NCI-H226 (cell line): ENCODE measurements around the gene DRGX.

ENCODE experiments used
- DNase-seq: peaks from one replicate; pipeline ENCODE4 v3.0.0-alpha.2; 2015

DRGX gene

GRCh38 chr10:49360271-49361177, 35.4 kb downstream of the DRGX start:
- no peak for DNase-seq

- DNase-seq, result no peak
Observed at GRCh38 chr10:49359349-49360270, 36.3 kb downstream of the DRGX start.

- no peak for DNase-seq
Observed at GRCh38 chr10:49357910-49358309, 38.0 kb downstream of the DRGX start.

- DNase-seq, result no peak
Observed at GRCh38 chr10:49356944-49357343, 38.9 kb downstream of the DRGX start.

GRCh38 chr10:49356181-49356580, 39.7 kb downstream of the DRGX start:
- no peak for DNase-seq

GRCh38 chr10:49355221-49355620, 40.7 kb downstream of the DRGX start:
- no peak for DNase-seq

- no peak for DNase-seq
Observed at GRCh38 chr10:49354593-49354992, 41.3 kb downstream of the DRGX start.

- DNase-seq, result no peak
Observed at GRCh38 chr10:49353895-49354566, 41.9 kb downstream of the DRGX start.

- no peak for DNase-seq
Observed at GRCh38 chr10:49353026-49353894, 42.6 kb downstream of the DRGX start.

GRCh38 chr10:49352323-49352722, 43.6 kb downstream of the DRGX start:
- no peak for DNase-seq

- no peak for DNase-seq
Observed at GRCh38 chr10:49351669-49352068, 44.2 kb downstream of the DRGX start.

- no peak for DNase-seq
Observed at GRCh38 chr10:49350846-49351532, 44.9 kb downstream of the DRGX start.

GRCh38 chr10:49350138-49350537, 45.8 kb downstream of the DRGX start:
- no peak for DNase-seq

GRCh38 chr10:49349390-49349789, 46.5 kb downstream of the DRGX start:
- no peak for DNase-seq

- no peak for DNase-seq
Observed at GRCh38 chr10:49348593-49348992, 47.3 kb downstream of the DRGX start.

GRCh38 chr10:49347827-49348226, 48.1 kb downstream of the DRGX start:
- DNase-seq, result no peak

GRCh38 chr10:49347342-49347741, 48.5 kb downstream of the DRGX start:
- DNase-seq, result no peak

GRCh38 chr10:49344840-49345239, 51.0 kb downstream of the DRGX start:
- no peak for DNase-seq

GRCh38 chr10:49338604-49339003, 57.3 kb downstream of the DRGX start:
- DNase-seq, result no peak

- no peak for DNase-seq
Observed at GRCh38 chr10:49335364-49335972, 60.4 kb downstream of the DRGX start.

- no peak for DNase-seq
Observed at GRCh38 chr10:49334964-49335363, 60.9 kb downstream of the DRGX start.
